GM13976 (cell line): ENCODE results near the gene LY6G5C.

ENCODE experiments used
- DNase-seq: peaks from one replicate; pipeline ENCODE4 v3.0.0; 2012; ENCODE audit warnings: low spot score
- CTCF ChIP-seq: IDR thresholded peaks from 2 replicates; pipeline ENCODE4 v1.5.1; 2012; ENCODE audit warnings: borderline replicate concordance, mild to moderate bottlenecking; ENCODE audit not compliant: insufficient read depth; ENCODE audit errors: extremely low read depth, missing control alignments, control extremely low read depth
- in situ Hi-C: fragments of 300-500 bp; cut with MboI; formaldehyde crosslinking; loops from one replicate; pipeline ENCODE4 v1.12.0; 2022; ENCODE audit warnings: low sequenced_read_pairs, mixed read lengths, inconsistent platforms; ENCODE audit not compliant: unreplicated experiment

The LY6G5C gene

GRCh38 chr6:31720196-31720770 lies 39.4 kb upstream of the LY6G5C start:
- DNase-seq: no peak
- in situ Hi-C loops: no loop called here
- no peak for TF ChIP-seq CTCF

DNA sequence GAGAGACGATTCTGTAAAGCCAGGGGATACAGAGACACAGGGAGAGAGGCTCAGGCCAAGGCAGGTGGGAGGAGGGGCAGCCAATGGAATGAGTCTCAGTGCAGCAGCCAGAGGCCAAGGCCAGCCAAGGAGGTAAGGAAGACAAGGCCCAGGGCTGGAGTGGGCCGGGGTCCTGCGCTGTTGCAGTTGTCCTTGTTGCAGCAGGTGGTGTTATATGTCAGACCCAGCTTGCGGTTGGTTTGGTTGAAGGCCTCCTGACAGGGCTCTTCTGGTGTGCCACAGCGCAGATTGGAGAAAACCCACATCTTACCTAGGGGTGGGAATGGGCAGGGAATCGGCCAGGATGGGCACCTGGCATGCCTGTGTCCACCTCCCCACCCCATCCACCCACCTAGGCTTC lies 38.1 kb upstream of the LY6G5C start:
- in situ Hi-C loops: no loop called here
- DNase-seq: no peak
- no peak for TF ChIP-seq CTCF

GRCh38 chr6:31718265-31718664 lies 37.4 kb upstream of the LY6G5C start:
- TF ChIP-seq CTCF: no peak
- DNase-seq: no peak
- in situ Hi-C loops: no loop called here

GRCh38 chr6:31717499-31718222 lies 36.8 kb upstream of the LY6G5C start:
- TF ChIP-seq CTCF: no peak
- in situ Hi-C loops: no loop called here
- DNase-seq: no peak

DNA sequence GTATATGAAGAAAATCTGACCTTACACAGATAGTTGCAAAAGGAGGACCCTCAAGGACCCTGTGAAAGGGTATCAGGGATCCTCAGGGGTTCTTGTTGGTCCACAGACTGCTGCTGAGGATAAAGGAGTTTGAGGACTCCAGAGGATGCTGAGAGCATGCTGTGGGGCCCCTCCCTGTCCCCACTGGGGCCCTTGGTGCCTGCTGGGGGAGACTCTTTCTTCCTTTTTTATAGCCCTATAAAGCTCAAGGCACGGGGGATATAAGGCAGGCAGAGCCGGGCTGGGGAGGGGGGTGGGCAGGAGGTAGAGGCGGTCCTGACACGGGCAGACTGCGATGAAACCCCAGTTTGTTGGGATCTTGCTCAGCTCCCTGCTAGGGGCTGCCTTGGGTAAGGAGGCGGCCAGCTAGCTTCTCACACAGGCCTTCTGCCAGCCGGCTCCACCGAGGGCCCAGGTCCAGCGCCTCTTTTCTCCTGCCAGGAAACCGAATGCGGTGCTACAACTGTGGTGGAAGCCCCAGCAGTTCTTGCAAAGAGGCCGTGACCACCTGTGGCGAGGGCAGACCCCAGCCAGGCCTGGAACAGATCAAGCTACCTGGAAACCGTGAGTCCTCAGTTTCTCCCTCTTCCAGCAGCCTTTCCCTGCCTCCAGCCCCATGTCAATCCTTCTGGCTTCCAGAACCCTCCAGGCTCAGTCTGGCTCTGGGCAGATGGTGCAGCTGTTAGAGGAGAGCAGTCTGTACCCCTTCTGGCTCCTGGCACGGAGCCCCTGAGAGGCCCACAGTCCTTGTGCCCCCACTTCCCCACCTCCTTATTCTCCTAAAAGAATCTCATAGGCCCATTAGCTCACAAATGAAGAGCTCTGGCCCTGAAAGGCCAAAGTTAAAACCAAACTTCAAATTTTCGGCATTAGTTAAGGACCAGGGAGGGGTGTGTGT lies 34.4 kb upstream of the LY6G5C start, which contains the start of gene LY6G6D:
LY6G6D (plus strand) TSS at position 327 of the 937 bp plus-strand sequence; CDS start at position 335, 8 bp downstream.
- in situ Hi-C loops: no loop called here
- TF ChIP-seq CTCF: no peak
- DNase-seq: no peak

DNA sequence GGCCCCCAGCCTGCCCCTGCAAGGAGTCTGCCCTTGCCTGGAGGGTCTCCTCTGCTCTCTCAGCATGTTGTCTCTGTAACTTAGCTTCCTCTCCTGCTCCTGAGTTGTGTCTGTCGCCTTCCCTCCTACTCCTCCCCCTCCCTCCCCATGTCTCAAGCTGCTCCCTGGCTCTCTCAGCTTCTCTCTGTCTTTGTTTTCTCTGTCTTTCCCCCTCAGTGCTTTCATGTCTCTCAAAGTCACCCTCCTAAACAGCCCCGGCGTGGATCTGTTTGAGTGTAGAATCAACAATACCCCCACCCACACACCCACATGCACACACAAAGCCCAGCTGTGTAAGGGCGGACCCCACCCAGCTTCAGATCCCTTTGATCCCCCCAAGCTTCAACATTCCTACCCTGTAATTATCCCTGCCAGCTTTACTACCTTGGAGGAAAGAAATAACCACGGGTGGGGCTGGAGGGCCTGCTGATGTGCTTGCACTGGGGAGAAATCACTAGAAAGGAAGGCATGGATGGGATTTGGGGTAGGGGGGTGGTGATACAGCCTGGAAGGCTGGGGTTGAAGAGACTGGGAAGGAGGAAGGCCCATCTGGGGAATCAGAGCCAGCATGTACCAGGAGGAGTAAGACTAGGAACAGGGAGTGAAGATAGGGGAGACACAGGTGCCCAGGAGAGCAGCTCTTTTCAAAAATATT lies 33.3 kb upstream of the LY6G5C start:
- in situ Hi-C loops: no loop called here
- no peak for TF ChIP-seq CTCF
- DNase-seq: no peak
